ENCODE data around the gene TCEANC2.
"Not testable (repeated sequence)": the region's sequence is repeated elsewhere in the genome, so short reads cannot be mapped to it uniquely, and the experiment has no call there.

GRCh38 chr1:54024811-54025210 lies 28.6 kb upstream of the TCEANC2 start:
- TF ChIP-seq CTCF, POLR2A (IDR thresholded peaks at IDR 0.05): not testable (repeated sequence)

Data from testis (tissue), 2 donors.